ENCODE data around the gene TMEM59L. TPM values are rescaled to one million over a fixed set of nuclear protein-coding genes. Genes with fewer than 3 reads are reported as not detected.

Gene TMEM59L
- total RNA-seq, 2 experiments from 2014 or later: 0.25 to 0.27 TPM

DNA sequence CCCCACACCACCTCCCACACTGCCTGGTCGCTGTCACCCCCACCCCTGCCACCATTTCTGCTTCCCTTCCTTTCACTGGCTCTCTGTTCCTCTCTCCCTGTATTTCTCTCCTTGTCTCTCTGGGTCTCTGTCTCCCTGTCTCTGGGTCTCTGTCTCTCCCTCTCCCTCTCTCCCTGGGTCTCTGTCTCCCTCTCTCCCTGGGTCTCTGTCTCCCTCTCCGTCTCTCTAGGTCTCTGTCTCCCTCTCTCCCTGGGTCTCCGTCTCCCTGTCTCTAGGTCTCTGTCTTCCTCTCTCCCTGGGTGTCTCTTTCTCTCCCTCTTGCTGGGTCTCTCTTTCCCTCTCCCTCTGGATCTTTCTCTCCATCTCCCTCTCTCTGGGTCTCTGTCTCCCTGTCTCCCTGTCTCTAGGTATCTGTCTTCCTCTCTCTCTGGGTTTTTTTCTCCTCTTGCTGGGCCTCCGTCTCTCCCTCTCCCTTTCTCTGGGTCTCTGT is 45.7 kb downstream of the TMEM59L start:
- Histone ChIP-seq H3K27me3 (ENCODE audit: control insufficient read depth in 1 of 2, insufficient read depth in 2 of 2, low read length in 2 of 2) (no peaks in the 10 kb centered on the region), H3K4me1 (ENCODE audit: insufficient read depth, low read length) (no peaks in the 10 kb centered on the region), H3K27ac (ENCODE audit: low read depth in 1 of 2, low read length in 2 of 2) (no peak overlapping the region), H3K4me3 (ENCODE audit: low read length) (no peak overlapping the region), H3K36me3 (ENCODE audit: insufficient read depth, low read length) (no peaks in the 10 kb centered on the region), H3K9me3 (ENCODE audit: control insufficient read depth in 1 of 2, insufficient read depth in 1 of 2, low read length in 2 of 2) (no peaks in the 10 kb centered on the region)
- Mint-ChIP-seq H3K4me1 (ENCODE audit: low read depth) (peaks cover 27% of the 10 kb centered on the region), H3K27me3 (no peaks in the 10 kb centered on the region), H3K9me3 (no peaks in the 10 kb centered on the region), H3K27ac (no peak overlapping the region), H3K36me3 (ENCODE audit: low read depth) (no peaks in the 10 kb centered on the region), H3K4me3 (no peak overlapping the region)
- ChIA-PET CTCF (no interaction called here), POLR2A (no interaction called here)
- ATAC-seq (ENCODE audit: poor library complexity) (no peak), DNase-seq (no peak)
- TF ChIP-seq, protein P1, sequence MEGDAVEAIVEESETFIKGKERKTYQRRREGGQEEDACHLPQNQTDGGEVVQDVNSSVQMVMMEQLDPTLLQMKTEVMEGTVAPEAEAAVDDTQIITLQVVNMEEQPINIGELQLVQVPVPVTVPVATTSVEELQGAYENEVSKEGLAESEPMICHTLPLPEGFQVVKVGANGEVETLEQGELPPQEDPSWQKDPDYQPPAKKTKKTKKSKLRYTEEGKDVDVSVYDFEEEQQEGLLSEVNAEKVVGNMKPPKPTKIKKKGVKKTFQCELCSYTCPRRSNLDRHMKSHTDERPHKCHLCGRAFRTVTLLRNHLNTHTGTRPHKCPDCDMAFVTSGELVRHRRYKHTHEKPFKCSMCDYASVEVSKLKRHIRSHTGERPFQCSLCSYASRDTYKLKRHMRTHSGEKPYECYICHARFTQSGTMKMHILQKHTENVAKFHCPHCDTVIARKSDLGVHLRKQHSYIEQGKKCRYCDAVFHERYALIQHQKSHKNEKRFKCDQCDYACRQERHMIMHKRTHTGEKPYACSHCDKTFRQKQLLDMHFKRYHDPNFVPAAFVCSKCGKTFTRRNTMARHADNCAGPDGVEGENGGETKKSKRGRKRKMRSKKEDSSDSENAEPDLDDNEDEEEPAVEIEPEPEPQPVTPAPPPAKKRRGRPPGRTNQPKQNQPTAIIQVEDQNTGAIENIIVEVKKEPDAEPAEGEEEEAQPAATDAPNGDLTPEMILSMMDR (IDR thresholded peaks at IDR 0.05): no peak
- intact Hi-C loops (cut with DNase I, micrococcal nuclease): no loop called here

GRCh38 chr19:18659281-18660050 is 46.8 kb downstream of the TMEM59L start:
- peaks cover 4% of the 10 kb centered on the region for H3K36me3 ChIP-seq (ENCODE audit: insufficient read depth, low read length)
- Mint-ChIP-seq H3K4me3 (no peak overlapping the region), H3K27me3 (no peaks in the 10 kb centered on the region), H3K4me1 (ENCODE audit: low read depth) (peaks cover 38% of the 10 kb centered on the region), H3K36me3 (ENCODE audit: low read depth) (peaks cover 6% of the 10 kb centered on the region), H3K9me3 (no peaks in the 10 kb centered on the region), H3K27ac (no peak overlapping the region)
- ATAC-seq (ENCODE audit: poor library complexity) (no peak), DNase-seq (peak in 1 of 14 experiments; percentile 17)
- TF ChIP-seq, protein P1 (IDR thresholded peaks at IDR 0.05): no peak
- H3K27ac ChIP-seq (ENCODE audit: low read depth in 1 of 2, low read length in 2 of 2): no peak overlapping the region
- ChIA-PET CTCF (no interaction called here), POLR2A (no interaction called here)
- H3K4me1 ChIP-seq (ENCODE audit: insufficient read depth, low read length): peaks cover 4% of the 10 kb centered on the region
- H3K9me3 ChIP-seq (ENCODE audit: control insufficient read depth in 1 of 2, insufficient read depth in 1 of 2, low read length in 2 of 2): no peaks in the 10 kb centered on the region
- no peak overlapping the region for H3K4me3 ChIP-seq (ENCODE audit: low read length)
- intact Hi-C loops (cut with DNase I, micrococcal nuclease): no loop called here
- H3K27me3 ChIP-seq (ENCODE audit: control insufficient read depth in 1 of 2, insufficient read depth in 2 of 2, low read length in 2 of 2): no peaks in the 10 kb centered on the region

DNA sequence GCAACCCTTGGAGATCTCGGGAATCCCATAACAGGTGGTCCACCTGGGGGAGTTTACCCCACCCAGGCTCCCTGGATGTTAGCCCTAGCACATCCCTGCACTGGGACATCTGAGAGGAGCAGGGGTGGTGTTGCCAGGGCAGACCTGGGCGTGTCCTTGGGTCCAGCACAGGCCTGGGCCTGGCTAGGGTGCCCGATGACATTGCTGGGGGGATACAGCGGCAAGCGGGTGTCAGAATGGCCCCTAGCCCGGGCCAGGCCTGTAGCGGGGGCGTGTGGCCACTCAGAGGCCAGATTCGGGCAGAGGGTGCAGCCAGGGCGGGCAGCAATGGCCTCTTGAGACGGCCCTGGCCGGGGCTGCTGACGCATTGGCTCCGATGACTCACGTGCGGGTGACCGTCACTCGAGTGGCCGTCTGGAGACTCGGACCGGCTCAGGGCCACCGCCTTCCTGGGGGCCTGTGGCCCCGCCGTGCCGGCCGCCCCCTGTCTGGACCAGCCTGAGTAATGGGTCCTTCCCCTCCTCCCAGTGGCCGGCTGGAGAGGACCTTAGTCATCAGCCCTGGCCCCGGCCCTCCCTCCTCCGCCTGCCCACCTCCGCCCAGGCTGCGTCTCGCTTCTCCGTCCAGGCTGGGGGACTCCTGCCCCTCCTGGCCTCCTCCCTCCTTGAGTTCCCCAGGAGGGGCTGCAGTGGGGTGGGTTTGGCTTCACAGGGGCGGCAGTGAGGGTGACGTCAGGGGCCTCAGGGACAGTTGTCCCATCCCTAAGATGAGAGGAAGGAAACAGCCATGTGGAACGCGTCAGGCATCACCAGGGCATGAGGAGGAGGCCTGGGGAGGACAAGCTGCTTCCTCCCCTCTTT is 47.6 kb downstream of the TMEM59L start:
- Histone ChIP-seq H3K27me3 (ENCODE audit: control insufficient read depth in 1 of 2, insufficient read depth in 2 of 2, low read length in 2 of 2) (no peaks in the 10 kb centered on the region), H3K4me3 (ENCODE audit: low read length) (no peak overlapping the region), H3K27ac (ENCODE audit: low read depth in 1 of 2, low read length in 2 of 2) (no peak overlapping the region), H3K36me3 (ENCODE audit: insufficient read depth, low read length) (peaks cover 5% of the 10 kb centered on the region), H3K9me3 (ENCODE audit: control insufficient read depth in 1 of 2, insufficient read depth in 1 of 2, low read length in 2 of 2) (no peaks in the 10 kb centered on the region), H3K4me1 (ENCODE audit: insufficient read depth, low read length) (peaks cover 4% of the 10 kb centered on the region)
- DNase-seq (no peak), ATAC-seq (ENCODE audit: poor library complexity) (no peak)
- Mint-ChIP-seq H3K4me1 (ENCODE audit: low read depth) (peaks cover 38% of the 10 kb centered on the region), H3K36me3 (ENCODE audit: low read depth) (peaks cover 6% of the 10 kb centered on the region), H3K27me3 (no peaks in the 10 kb centered on the region), H3K9me3 (no peaks in the 10 kb centered on the region), H3K4me3 (no peak overlapping the region), H3K27ac (no peak overlapping the region)
- TF ChIP-seq, protein P1 (IDR thresholded peaks at IDR 0.05): no peak
- ChIA-PET POLR2A (interaction anchor here (1.2 kb wide), 1 partner anchor 40 kb away, joined by 3 read pairs; no protein-coding TSS in a partner anchor), CTCF (no interaction called here)
- intact Hi-C loops (cut with DNase I, micrococcal nuclease): no loop called here

All from CD4-positive, alpha-beta T cell (primary cell).